ENCODE results near the gene PSMB7.

Gene PSMB7

GRCh38 chr9:124359855-124360678, 55.2 kb downstream of the PSMB7 start:
- H3K27ac ChIP-seq, result no peak overlapping the region
- TF ChIP-seq ZFX (IDR thresholded peaks at IDR 0.05; ENCODE audit: borderline replicate concordance) (no peak), CTCF (IDR thresholded peaks at IDR 0.05) (no peak)

GRCh38 chr9:124359426-124359825, 55.8 kb downstream of the PSMB7 start:
- TF ChIP-seq ZFX (IDR thresholded peaks at IDR 0.05; ENCODE audit: borderline replicate concordance), result no peak
- no peak overlapping the region for H3K27ac ChIP-seq

DNA sequence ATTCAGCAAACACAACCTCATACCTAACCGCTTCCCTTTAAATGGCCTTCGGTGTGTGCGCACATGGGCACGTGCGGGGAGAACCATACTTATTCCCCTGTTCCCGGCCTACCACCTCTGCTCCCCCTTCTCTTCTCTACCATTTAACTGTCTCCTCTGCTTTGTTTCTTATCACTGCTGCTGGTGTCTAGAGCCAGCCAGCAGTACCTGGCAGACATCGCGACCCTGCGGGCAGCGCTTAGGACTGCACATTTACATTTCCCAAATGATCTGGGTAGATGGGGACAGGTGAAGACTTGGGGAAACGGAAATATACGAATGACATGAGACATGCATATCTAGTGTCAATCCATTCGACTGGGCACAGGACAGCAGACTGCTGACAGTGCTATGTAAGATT, 56.6 kb downstream of the PSMB7 start:
- no peak for TF ChIP-seq CTCF (IDR thresholded peaks at IDR 0.05)
- TF ChIP-seq ZFX (IDR thresholded peaks at IDR 0.05; ENCODE audit: borderline replicate concordance), result no peak

DNA sequence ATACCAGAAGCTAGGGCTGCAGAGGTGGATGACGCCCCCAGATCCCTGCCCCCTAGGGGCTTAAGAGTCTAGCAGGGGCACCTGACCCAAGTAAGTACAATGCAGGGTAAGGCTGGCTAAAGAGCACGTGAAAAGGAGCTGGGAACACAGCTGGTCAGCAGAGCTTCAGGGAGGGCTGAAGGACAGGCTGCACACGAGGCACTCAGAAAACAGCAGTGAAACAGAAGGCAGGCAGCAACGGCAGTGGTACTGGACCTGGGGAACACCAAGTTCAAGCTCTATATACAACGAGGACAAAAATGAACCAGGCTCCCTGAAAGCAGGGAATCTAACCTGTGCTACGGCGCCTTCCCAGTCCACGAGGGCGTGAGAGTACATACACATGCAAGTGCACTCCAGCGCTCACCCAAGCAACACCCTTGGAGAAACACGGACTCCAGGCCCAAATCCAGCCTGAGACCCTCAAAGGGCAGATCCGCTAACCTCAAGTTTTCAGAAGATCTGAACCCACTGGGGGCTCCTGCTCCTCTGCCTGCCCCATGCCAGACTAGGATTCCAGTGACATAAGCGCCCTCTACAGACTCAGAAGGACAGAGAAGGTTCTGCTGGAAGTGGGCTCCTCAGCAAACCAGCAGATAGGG, 57.4 kb downstream of the PSMB7 start:
- no peak for TF ChIP-seq ZFX (IDR thresholded peaks at IDR 0.05; ENCODE audit: borderline replicate concordance)
- no peak; the same call in 1 of the 2 replicates for TF ChIP-seq CTCF (IDR thresholded peaks at IDR 0.05)
- H3K27ac ChIP-seq, result no peak overlapping the region

More for the DNA sequence above, 56.6 kb downstream of the PSMB7 start:
- no peak overlapping the region for H3K27ac ChIP-seq

DNA sequence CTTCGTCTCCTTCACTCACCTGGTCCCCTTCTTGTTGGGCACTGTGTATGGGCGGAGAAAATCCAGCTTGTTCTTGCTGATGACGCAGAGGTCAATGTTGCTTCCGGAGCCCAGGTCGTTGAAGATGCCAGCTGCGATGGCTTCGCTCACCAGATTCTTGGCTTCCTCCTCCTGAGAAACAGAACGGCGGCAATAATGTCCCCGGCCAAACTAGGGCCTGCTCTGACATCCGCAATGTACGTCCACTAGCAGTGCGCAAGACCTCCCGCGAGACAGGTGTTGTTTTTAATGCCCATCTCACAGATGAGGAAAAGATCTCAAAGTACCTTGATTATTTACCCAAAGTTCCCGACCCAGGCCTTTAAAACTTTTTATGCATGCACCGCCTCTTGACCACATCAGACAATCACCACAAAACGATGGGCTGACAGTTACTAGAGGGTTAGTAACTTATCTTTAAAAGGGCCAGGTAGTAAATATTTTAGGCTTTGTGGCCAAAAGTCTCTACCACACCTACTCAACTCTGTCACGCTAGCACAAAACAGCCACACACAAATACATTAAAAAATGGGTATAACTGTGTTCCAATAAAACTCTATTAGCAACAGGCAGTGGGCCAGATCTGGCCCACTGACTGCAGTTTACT, 58.4 kb downstream of the PSMB7 start:
- no peak overlapping the region for H3K27ac ChIP-seq
- TF ChIP-seq CTCF (IDR thresholded peaks at IDR 0.05) (no peak), ZFX (IDR thresholded peaks at IDR 0.05; ENCODE audit: borderline replicate concordance) (no peak)

DNA sequence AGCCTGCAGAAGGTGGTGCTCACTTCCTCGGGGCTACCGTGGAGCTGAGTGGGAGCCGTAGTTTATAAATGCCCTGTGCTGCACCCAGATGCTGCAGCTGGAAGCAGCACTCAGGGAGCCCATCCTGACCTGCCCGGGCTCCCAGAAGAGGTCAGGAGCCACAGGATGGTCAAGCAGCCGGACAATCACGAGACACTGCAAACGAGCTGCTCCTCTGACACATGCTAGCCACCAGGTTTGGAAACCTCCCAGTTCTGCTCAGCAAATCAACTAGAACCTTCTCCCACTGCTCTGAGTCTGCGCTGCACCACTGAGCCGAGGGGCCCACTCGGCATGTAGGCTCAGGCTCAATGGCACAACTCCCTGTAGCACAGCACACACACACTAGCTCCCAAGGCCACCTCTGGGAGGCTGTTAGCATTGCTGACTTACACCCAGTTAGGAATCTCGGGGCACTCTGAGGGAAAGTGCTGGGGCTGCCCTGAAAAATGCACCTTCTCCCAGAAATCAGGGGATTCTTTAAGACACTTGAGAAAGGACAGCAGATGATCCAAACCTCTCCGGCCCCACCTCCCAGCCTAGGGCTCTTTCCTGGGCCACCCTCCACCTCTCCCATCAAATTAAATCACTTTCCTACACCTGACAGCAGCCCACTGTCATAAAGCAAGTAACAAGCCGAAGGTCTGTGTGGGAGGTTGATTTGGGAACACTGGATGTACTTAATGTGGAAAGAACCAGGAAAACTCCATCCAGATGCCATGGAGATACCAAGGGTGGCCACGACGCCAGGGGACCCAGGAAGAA, 59.1 kb downstream of the PSMB7 start:
- TF ChIP-seq ZFX (IDR thresholded peaks at IDR 0.05; ENCODE audit: borderline replicate concordance) (no peak), CTCF (IDR thresholded peaks at IDR 0.05) (no peak)
- no peak overlapping the region for H3K27ac ChIP-seq
